ENCODE data around the gene CAMK1D.
"Not testable (repeated sequence)": the region's sequence is repeated elsewhere in the genome, so short reads cannot be mapped to it uniquely, and the experiment has no call there.

The CAMK1D gene

GRCh38 chr10:12431151-12432101 lies 82.1 kb downstream of the CAMK1D start:
- DNase-seq (ENCODE audit: low read depth): no peak

- DNase-seq (ENCODE audit: low read depth): no peak
Observed at GRCh38 chr10:12432402-12433189, 83.2 kb downstream of the CAMK1D start.

GRCh38 chr10:12434277-12434676 lies 84.9 kb downstream of the CAMK1D start:
- DNase-seq (ENCODE audit: low read depth): no peak

GRCh38 chr10:12434677-12435076 lies 85.3 kb downstream of the CAMK1D start:
- DNase-seq (ENCODE audit: low read depth): not testable (repeated sequence)

GRCh38 chr10:12435348-12435747 lies 86.0 kb downstream of the CAMK1D start:
- no peak for DNase-seq (ENCODE audit: low read depth)

- no peak for DNase-seq (ENCODE audit: low read depth)
Observed at GRCh38 chr10:12438919-12439692, 89.8 kb downstream of the CAMK1D start.

- not testable (repeated sequence) for DNase-seq (ENCODE audit: low read depth)
Observed at GRCh38 chr10:12439767-12440166, 90.4 kb downstream of the CAMK1D start.

GRCh38 chr10:12443026-12443425 lies 93.7 kb downstream of the CAMK1D start:
- DNase-seq (ENCODE audit: low read depth): no peak

GRCh38 chr10:12444981-12445700 lies 95.8 kb downstream of the CAMK1D start:
- DNase-seq (ENCODE audit: low read depth): no peak

- DNase-seq (ENCODE audit: low read depth): no peak
Observed at GRCh38 chr10:12445701-12446334, 96.5 kb downstream of the CAMK1D start.

- no peak for DNase-seq (ENCODE audit: low read depth)
Observed at GRCh38 chr10:12448340-12448728, 99.0 kb downstream of the CAMK1D start.

- DNase-seq (ENCODE audit: low read depth): peak; percentile 57
Observed at GRCh38 chr10:12448729-12449391, 99.5 kb downstream of the CAMK1D start.

GRCh38 chr10:12455318-12455717 lies 106.0 kb downstream of the CAMK1D start:
- DNase-seq (ENCODE audit: low read depth): no peak

- DNase-seq (ENCODE audit: low read depth): no peak
Observed at GRCh38 chr10:12455766-12456165, 106.4 kb downstream of the CAMK1D start.

GRCh38 chr10:12459340-12459739 lies 110.0 kb downstream of the CAMK1D start:
- DNase-seq (ENCODE audit: low read depth): no peak

GRCh38 chr10:12459762-12460161 lies 110.4 kb downstream of the CAMK1D start:
- no peak for DNase-seq (ENCODE audit: low read depth)

GRCh38 chr10:12463459-12463838 lies 114.1 kb downstream of the CAMK1D start:
- no peak for DNase-seq (ENCODE audit: low read depth)

GRCh38 chr10:12465385-12466136 lies 116.2 kb downstream of the CAMK1D start:
- no peak for DNase-seq (ENCODE audit: low read depth)

GRCh38 chr10:12466704-12467305 lies 117.5 kb downstream of the CAMK1D start:
- no peak for DNase-seq (ENCODE audit: low read depth)

All from stimulated activated CD8-positive, alpha-beta memory T cell treated with anti-CD3 and anti-CD28 coated beads, Interleukin-15, amount 100 ng/mL, for 1 hour (primary cell).